ENCODE measurements around the gene OR1S2. TPM values are rescaled to one million over a fixed set of nuclear protein-coding genes. Genes with fewer than 3 reads are reported as not detected.

OR1S2 gene
- total RNA-seq (2022; extraction: Qiagen RNA extraction; ENCODE audit: low read depth) = not detected in 5 replicates

DNA sequence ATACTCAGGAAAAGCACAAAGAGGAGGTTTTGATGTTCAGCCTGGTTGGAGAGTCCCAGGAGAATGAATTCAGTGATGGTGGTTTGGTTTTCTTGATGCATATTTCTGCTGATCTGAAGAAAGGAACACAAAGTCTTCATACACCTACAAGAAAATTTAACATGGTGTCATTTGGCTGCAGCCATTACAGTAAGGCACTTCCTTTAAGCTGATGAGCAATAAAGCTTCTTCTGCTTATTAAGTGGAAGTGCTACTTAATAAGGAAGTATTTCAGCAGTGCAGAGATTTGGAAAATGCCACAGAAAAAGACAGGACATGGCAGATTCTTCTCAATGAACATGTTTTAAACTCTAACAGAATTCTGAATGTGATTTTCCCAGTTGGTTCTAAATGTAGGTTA is at the start of gene OR1S2:
OR1S2 (minus strand) TSS at position 101 of the 400 bp plus-strand sequence; CDS start at position 101, 0 bp downstream.

GRCh38 chr11:58212420-58212819 is 8.5 kb upstream of the OR1S2 start, which contains the start of gene OR1S1:
Gene OR1S1 (plus strand): TSS chr11:58212720.

DNA sequence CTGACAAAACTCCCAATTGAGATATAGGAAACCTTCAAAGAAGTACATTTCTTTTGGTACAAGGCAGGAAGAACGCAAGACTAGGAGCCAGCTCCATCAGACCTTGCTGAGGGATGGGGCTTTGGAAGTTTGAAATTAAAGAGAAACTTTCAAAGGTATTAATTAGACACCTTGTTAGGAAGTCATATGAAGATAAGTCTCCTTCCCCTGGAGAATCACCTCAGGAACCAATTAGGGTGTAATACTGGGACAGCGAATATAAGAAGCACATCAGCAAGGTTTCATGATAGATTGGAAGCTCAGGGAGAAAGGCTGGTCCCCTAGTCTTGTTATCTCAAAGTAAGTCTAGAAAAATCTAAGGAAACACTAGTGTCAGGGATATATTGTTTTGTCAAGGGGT is 15.2 kb downstream of the OR1S2 start, which contains the start of gene OR9Q2:
OR9Q2 (plus strand) TSS at position 301 of the 400 bp plus-strand sequence. CDS start 1,421 bp downstream, outside the sequence.

Other genes starting within 250 kb of the OR1S2 start
- not detected in 5 replicates for gene OR9Q1, start 180.3 kb downstream of the OR1S2 start, total RNA-seq (2022; extraction: Qiagen RNA extraction; ENCODE audit: low read depth)
- gene OR6Q1, start 173.2 kb downstream of the OR1S2 start, total RNA-seq (2022; extraction: Qiagen RNA extraction; ENCODE audit: low read depth) = not detected in 5 replicates
- not detected in 5 replicates for gene OR9I1, start 78.6 kb downstream of the OR1S2 start, total RNA-seq (2022; extraction: Qiagen RNA extraction; ENCODE audit: low read depth)
- not detected in 5 replicates for gene OR9Q2, start 15.1 kb downstream of the OR1S2 start, total RNA-seq (2022; extraction: Qiagen RNA extraction; ENCODE audit: low read depth)
- gene OR1S1, start 8.6 kb upstream of the OR1S2 start, total RNA-seq (2022; extraction: Qiagen RNA extraction; ENCODE audit: low read depth) = not detected in 5 replicates
- not detected in 5 replicates for gene OR10Q1, start 24.8 kb upstream of the OR1S2 start, total RNA-seq (2022; extraction: Qiagen RNA extraction; ENCODE audit: low read depth)
- gene OR10W1, start 64.1 kb upstream of the OR1S2 start, total RNA-seq (2022; extraction: Qiagen RNA extraction; ENCODE audit: low read depth) = not detected in 5 replicates
- gene OR5B17, start 154.9 kb upstream of the OR1S2 start, total RNA-seq (2022; extraction: Qiagen RNA extraction; ENCODE audit: low read depth) = not detected in 5 replicates
- gene OR5B3, start 202.7 kb upstream of the OR1S2 start, total RNA-seq (2022; extraction: Qiagen RNA extraction; ENCODE audit: low read depth) = not detected in 5 replicates
- gene OR5B2, start 224.0 kb upstream of the OR1S2 start, total RNA-seq (2022; extraction: Qiagen RNA extraction; ENCODE audit: low read depth) = not detected in 5 replicates
- gene OR5B12, start 238.1 kb upstream of the OR1S2 start, total RNA-seq (2022; extraction: Qiagen RNA extraction; ENCODE audit: low read depth) = not detected in 5 replicates